Measurements from ENCODE around the gene MMP12.

MMP12 gene

DNA sequence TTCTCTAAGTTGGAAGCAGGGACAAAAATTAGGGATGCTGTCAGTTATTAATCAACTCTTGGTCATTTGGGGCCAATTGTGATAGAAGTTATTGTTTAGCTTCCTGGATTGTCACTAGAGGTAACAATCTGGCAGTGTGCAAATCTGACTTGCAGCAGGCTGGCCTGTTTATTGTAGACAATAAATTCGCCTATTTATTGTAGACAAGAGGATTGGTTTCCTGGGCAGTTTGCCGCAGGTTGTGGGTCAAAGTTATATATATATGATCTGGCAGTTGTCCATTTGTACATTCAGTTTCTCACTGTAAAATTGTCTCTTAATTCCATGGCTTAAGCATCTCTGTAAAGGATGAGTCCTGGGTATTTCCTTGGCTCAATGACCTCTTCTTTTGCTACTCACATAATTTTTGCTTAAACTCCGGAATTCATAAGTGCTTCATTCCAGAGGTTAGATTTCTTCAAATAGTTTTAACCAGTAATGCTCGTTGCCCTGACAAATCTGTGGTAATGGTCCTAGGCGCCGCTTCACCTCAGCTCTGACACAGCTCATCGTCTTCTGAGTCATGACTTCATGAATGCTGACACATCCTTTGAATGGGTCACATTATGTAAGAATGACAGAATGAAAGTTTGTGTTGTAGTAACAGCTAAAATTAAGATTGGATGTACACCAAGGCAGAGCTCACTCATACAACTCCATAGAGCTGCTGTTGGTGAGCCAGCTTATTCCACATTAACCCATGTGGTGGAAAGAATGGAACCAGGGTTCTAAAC, 23.6 kb downstream of the MMP12 start:
- DNase-seq = no peak

- DNase-seq = no peak
These were observed 25.5 kb downstream of the MMP12 start for GRCh38 chr11:102849311-102849710.

DNA sequence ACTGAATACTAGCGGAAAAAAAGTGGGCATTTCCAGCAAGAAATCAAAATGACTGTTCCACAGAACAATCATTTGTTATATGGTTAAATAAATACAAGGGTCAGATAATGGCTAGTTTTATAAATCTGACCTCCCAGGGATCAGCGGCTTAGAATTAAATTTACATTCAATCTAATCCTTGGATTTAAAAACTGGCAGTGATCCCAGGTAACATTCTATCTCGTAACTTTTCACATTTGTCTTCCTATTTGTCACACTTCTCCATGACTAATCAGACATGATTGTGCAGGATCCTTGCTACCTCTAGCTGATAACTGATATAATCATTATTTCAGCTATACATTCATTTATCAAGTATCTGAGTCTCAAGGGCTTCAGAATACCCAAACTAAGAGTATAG, 28.5 kb downstream of the MMP12 start:
- DNase-seq = no peak

- DNase-seq = no peak
These were observed 31.3 kb downstream of the MMP12 start, which contains the start of gene MMP3 for GRCh38 chr11:102843489-102843888. TSS of gene MMP3 (minus strand) at chr11:102843609. CDS start at chr11:102843546, 63 bp downstream.

- DNase-seq = no peak
These were observed 31.9 kb downstream of the MMP12 start for GRCh38 chr11:102842930-102843329.

DNA sequence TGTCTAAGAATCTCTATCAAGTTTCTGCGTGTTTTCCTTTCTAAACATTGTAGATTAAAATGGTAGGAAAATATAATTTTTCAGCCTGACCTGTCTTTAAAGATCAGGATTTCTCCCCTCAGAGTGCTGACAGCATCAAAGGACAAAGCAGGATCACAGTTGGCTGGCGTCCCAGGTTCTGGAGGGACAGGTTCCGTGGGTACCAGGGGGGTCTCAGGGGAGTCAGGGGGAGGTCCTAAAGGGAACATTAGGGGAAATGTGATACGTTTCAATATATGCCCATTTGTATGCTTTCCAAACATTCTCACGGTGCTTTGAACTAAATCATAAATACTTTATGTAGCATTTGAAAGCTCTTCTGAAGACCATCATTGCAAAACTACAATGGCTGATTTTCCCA, 34.8 kb downstream of the MMP12 start:
- no peak for DNase-seq

- DNase-seq = no peak
These were observed 37.1 kb downstream of the MMP12 start for GRCh38 chr11:102837646-102838045.

DNA sequence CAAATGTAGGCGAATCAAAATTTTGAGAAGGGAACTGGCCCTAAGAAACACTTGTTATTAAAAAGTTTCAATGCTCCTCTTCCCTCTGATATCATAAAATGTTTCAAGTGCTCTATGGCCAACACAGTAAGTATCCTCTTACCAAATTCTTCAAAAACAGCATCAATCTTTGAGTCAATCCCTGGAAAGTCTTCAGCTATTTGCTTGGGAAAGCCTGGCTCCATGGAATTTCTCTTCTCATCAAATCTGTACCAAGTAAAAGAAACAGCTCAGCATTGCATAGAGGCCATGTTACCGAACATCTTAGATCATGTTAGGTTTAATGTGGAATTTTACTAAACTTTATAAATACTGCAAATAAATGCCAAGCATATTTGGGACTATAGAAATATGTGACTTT, 37.6 kb downstream of the MMP12 start:
- DNase-seq = no peak

DNA sequence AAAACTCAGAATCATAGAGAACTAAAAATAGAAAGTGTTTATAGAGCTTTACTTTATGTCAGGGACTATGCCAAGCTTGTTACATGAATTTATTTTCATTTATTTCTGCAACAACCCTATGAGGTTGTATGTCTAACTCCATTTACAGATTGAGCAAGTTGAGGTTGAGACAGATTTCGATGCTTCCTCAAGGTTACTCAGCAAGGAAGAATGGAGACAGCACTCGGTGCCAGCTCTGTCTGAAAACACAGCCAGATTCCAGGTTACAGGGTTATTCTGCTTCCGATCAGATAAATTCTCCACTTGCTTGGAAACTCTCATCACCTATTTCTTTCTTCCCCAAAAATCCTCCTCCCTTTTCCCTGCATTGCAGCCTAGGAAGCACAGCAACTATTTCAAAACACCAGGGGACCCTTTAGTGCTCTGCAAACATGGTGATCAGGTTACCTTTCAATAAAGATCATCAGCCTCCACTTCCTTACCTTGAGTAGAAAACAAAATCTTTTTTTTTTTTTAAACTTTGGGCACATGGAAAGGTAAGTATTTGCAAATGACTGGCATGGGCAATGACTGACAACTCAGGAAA, 38.4 kb downstream of the MMP12 start:
- DNase-seq = no peak

DNA sequence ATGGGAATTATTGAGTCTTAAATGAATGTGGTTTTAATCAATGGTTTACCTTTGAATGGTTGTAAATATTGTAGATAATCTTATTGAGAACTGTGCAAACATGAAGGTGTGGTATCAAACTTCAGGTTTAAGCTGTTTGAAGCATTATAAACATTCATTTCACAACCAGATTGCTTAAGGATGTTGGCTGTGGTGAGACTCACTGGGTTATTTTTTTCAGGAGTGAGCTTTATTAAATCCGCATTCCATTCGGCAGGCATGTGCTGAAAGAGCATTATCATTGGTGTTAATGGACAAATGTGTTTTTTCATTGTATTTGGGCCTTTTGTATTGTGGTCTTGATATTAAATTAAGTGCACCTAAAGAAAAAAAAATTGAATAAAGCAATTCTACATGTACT, 41.1 kb downstream of the MMP12 start:
- DNase-seq = no peak

GRCh38 chr11:102832612-102833011, 42.2 kb downstream of the MMP12 start:
- no peak for DNase-seq

DNA sequence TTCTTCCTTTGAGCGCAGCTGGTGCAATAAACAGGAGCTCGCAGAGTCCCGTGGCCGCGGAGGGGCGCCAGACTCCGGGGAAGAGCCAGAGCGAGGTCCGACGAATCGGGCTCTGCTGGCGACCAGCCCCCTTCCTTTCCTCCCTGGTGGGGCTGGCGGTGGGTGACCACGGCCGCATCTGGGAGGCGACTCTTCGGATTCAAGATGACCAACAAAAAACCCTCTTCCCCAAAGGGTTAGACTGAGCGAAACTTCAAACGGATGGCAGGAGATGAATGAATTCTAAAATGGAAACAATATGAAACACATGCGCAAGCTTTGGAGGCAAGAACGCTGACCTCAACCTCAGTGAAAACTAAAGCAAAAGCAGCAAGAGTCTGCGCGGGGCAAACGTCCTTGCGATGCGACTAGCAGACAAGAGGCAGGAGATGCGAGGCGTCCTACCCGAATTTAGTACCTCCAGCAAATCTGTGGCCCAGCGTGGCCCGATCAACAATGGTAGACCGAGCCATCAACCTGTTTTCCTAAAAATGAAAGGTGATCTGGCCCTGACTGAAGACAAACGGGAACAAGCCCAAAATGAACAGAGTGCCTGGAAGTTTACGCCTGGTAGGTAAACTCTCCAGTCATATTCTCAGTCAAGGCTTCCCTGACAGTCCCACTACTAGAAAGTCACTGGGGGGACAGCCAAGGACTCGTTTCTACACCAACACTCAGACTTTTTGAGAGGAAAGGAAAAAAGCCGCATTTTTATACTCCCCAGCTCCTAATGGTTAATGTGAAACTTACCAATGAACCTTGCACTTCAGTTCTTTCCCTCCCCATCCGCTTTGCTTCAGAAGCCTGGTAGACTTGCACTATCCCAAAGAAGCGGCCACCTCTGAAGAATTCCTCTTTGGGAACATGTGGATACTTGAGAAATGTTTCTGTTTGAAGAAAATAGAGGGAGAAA, 43.0 kb downstream of the MMP12 start:
- peak in 18 of 51 donors; percentile 1 to 52 (median 7) for DNase-seq

- DNase-seq = no peak
These were observed 43.7 kb downstream of the MMP12 start for GRCh38 chr11:102831128-102831488.

GRCh38 chr11:102830001-102830727, 44.6 kb downstream of the MMP12 start:
- no peak for DNase-seq

- no peak for DNase-seq
These were observed 45.3 kb downstream of the MMP12 start for GRCh38 chr11:102829316-102830000.

DNA sequence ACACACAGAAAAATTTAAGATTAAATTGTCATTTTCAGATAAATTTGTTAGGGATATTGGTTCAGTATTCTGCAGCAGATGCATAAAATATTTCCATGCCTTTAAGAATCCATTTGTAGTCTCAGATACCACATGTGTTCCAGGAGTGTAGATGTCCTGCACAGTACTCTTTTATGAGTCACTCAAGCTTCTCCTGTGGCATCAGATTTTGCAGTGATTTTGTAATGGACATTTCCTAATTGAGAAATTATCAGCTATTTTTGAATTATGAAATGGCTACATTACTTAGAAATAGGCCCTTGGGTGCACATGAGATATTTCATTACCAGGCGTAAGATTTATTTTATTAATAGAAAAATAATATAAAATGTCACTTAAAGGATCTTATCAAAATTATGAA, 50.2 kb downstream of the MMP12 start:
- no peak for DNase-seq

- DNase-seq = no peak
These were observed 55.3 kb downstream of the MMP12 start for GRCh38 chr11:102819491-102819890.

DNA sequence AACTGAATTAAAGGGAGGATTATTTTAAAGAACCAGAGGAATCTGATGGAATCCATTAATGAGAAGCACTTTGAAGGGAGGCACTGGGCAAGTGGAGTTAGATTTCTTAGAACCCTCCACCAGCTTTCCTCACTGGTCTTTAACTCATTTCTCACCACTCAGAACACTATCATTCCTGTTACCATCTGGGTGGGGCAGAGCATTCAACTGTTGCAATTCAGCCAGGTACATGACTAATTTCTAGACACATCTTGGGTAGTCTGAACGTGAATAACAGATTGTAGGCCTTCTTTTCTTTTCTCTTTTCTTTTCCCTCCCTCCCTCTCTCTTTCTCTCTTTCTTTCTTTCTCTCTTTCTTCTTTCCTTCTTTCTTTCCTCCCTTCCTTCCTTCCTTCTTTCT, 61.3 kb downstream of the MMP12 start:
- DNase-seq = no peak
